B cell (primary cell): ENCODE measurements around the gene COPA.

Experiments used
- CTCF ChIP-seq: fragments of 200-600 bp; IDR thresholded peaks from one replicate; pipeline ENCODE4 v1.8.0; 2022; ENCODE audit warnings: antibody characterized with exemption, mild to moderate bottlenecking
- EZH2 ChIP-seq: IDR thresholded peaks from 2 replicates; pipeline ENCODE4 v1.6.1; 2012; ENCODE audit warnings: borderline replicate concordance, low read depth, mild to moderate bottlenecking, moderate library complexity, low read length; ENCODE audit not compliant: insufficient read depth, poor library complexity, severe bottlenecking

GRCh38 chr1:160255781-160256300 lies 87.2 kb downstream of the COPA start:
- TF ChIP-seq CTCF (no peak), EZH2 (no peak)
